GM23338 (cell line): ENCODE measurements around the gene CHRM4. TPM values are rescaled to one million over a fixed set of nuclear protein-coding genes. Genes with fewer than 3 reads are reported as not detected.

ENCODE experiments used
- ATAC-seq: fragments of 200-7000 bp; cut with Tn5 transposase; 3 replicates; pipeline ENCODE4 v1.9.1; 2020
- DNase-seq: peaks from one replicate; pipeline ENCODE4 v3.0.0-alpha.2; 2015; ENCODE audit warnings: low spot score
- H2AFZ ChIP-seq: fragments of 200-600 bp; sonication (generic); 2 replicates; pipeline ENCODE4 v1.8.0; 2016; ENCODE audit warnings: antibody characterized with exemption, mild to moderate bottlenecking, moderate library complexity
- H3F3A ChIP-seq: fragments of 200-600 bp; sonication (generic); replicated peaks from 2 replicates; pipeline ENCODE4 v1.8.0; 2017; ENCODE audit warnings: antibody characterized with exemption, mixed run types, low read depth
- H3K27ac ChIP-seq: fragments of 200-600 bp; sonication (generic); 2 replicates; pipeline ENCODE4 v1.6.1; 2016; ENCODE audit warnings: low read depth
- H3K27me3 ChIP-seq: fragments of 200-600 bp; sonication (generic); 2 replicates; pipeline ENCODE4 v1.8.0; 2016; ENCODE audit warnings: mild to moderate bottlenecking, mixed run types, moderate library complexity; ENCODE audit not compliant: insufficient read depth
- H3K36me3 ChIP-seq: fragments of 200-600 bp; sonication (generic); 2 replicates; pipeline ENCODE4 v1.8.0; 2016; ENCODE audit warnings: mild to moderate bottlenecking; ENCODE audit not compliant: insufficient read depth
- H3K4me1 ChIP-seq: fragments of 200-600 bp; sonication (generic); 2 replicates; pipeline ENCODE4 v1.8.0; 2016; ENCODE audit warnings: mild to moderate bottlenecking, moderate library complexity; ENCODE audit not compliant: insufficient read depth
- H3K4me2 ChIP-seq: fragments of 200-600 bp; sonication (generic); 2 replicates; pipeline ENCODE4 v1.7.1; 2017; ENCODE audit warnings: mixed run types
- H3K4me3 ChIP-seq: fragments of 200-600 bp; sonication (generic); 2 replicates; pipeline ENCODE4 v1.6.1; 2016; ENCODE audit warnings: mixed run types
- H3K79me2 ChIP-seq: fragments of 200-600 bp; sonication (generic); replicated peaks from 2 replicates; pipeline ENCODE4 v1.8.0; 2017; ENCODE audit warnings: mild to moderate bottlenecking; ENCODE audit not compliant: insufficient read depth
- H3K9me2 ChIP-seq: fragments of 200-600 bp; sonication (generic); 2 replicates; pipeline ENCODE4 v1.8.0; 2017; ENCODE audit not compliant: insufficient read depth
- H4K20me1 ChIP-seq: fragments of 200-600 bp; sonication (generic); replicated peaks from 2 replicates; pipeline ENCODE4 v1.8.0; 2017; ENCODE audit warnings: mild to moderate bottlenecking; ENCODE audit not compliant: insufficient read depth
- H3K27ac Mint-ChIP-seq: 2 replicates; pipeline ENCODE4 v1.8.0; 2020; ENCODE audit warnings: inconsistent platforms, mild to moderate bottlenecking, moderate library complexity, mixed read lengths
- H3K27me3 Mint-ChIP-seq: 3 replicates; pipeline ENCODE4 v1.8.0; 2022; ENCODE audit warnings: low read depth, mild to moderate bottlenecking, moderate library complexity, mixed read lengths, inconsistent platforms; ENCODE audit not compliant: insufficient read depth, poor library complexity
- H3K36me3 Mint-ChIP-seq: 3 replicates; pipeline ENCODE4 v1.8.0; 2021; ENCODE audit warnings: low read depth, mild to moderate bottlenecking, inconsistent platforms, moderate library complexity, mixed read lengths
- H3K4me1 Mint-ChIP-seq: 3 replicates; pipeline ENCODE4 v1.8.0; 2020; ENCODE audit warnings: mild to moderate bottlenecking, inconsistent platforms, mixed read lengths
- H3K4me3 Mint-ChIP-seq: 3 replicates; pipeline ENCODE4 v1.8.0; 2021; ENCODE audit warnings: moderate library complexity, mild to moderate bottlenecking, inconsistent platforms, mixed read lengths
- H3K9me3 Mint-ChIP-seq: 3 replicates; pipeline ENCODE4 v1.8.0; 2020; ENCODE audit warnings: moderate library complexity, mild to moderate bottlenecking, inconsistent platforms, mixed read lengths
- CREB1 ChIP-seq: fragments of 250-450 bp; sonication (Bioruptor Pico); IDR thresholded peaks from 2 replicates; pipeline ENCODE4 v1.5.0; 2020; ENCODE audit warnings: low read depth, mild to moderate bottlenecking, moderate library complexity
- EZH2phosphoT487 ChIP-seq: fragments of 200-600 bp; sonication (generic); IDR thresholded peaks from one replicate; pipeline ENCODE4 v1.8.1; 2018; ENCODE audit warnings: antibody characterized with exemption; ENCODE audit not compliant: unreplicated experiment
- JUNB ChIP-seq: IDR thresholded peaks from one replicate; pipeline ENCODE4 v1.6.1; 2016; ENCODE audit warnings: antibody characterized with exemption; ENCODE audit not compliant: unreplicated experiment
- NANOG ChIP-seq: IDR thresholded peaks from 2 replicates; pipeline ENCODE4 v1.6.1; 2016; ENCODE audit warnings: antibody characterized with exemption, borderline replicate concordance
- POLR2AphosphoS5 ChIP-seq: IDR thresholded peaks from 2 replicates; pipeline ENCODE4 v1.6.1; 2016; ENCODE audit warnings: antibody characterized with exemption, low read depth
- STAT1 ChIP-seq: IDR thresholded peaks from one replicate; pipeline ENCODE4 v1.6.1; 2016; ENCODE audit warnings: antibody characterized with exemption; ENCODE audit not compliant: unreplicated experiment
- ZNF114 ChIP-seq: fragments of 250-450 bp; sonication (Bioruptor Pico); IDR thresholded peaks from 2 replicates; pipeline ENCODE4 v1.5.0; 2020; ENCODE audit warnings: mild to moderate bottlenecking, moderate library complexity
- ZNF331 ChIP-seq: fragments of 250-450 bp; sonication (Bioruptor Pico); IDR thresholded peaks from 2 replicates; pipeline ENCODE4 v1.5.0; 2020; ENCODE audit warnings: low read depth, mild to moderate bottlenecking, moderate library complexity
- polyA plus RNA-seq: library from polyadenylated mRNA; unstranded; fragments of >200 nt; fragmentation: Nextera tagmentation; extraction: Ambion mirVana; gene quantifications from 2 replicates; pipeline ENCODE4 v1.2.1, GENCODE V29; 2016
- total RNA-seq: library from RNA; depleted of rRNA; stranded (reverse); fragments of >200 nt; shearing (Covaris generic); gene quantifications from 2 replicates; pipeline ENCODE4 v1.2.3, GENCODE V29; 2014
- TF ChIP-seq, protein P1 (sequence below): fragments of 250-450 bp; sonication (Bioruptor Pico); IDR thresholded peaks from 2 replicates; pipeline ENCODE4 v1.5.0; 2020; ENCODE audit warnings: mild to moderate bottlenecking, moderate library complexity
- TF ChIP-seq, protein P2 (sequence below), 2 experiments: fragments of 200-600 bp in 1 of 2; sonication (generic) in 1 of 2; conservative IDR thresholded peaks; 2 replicates each; pipeline versions ENCODE4 v1.5.1 to v1.6.1; 2016 to 2017; ENCODE audit warnings: antibody characterized with exemption in 2 of 2, low read depth in 2 of 2, mild to moderate bottlenecking in 2 of 2, moderate library complexity in 1 of 2
- TF ChIP-seq, protein P3 (sequence below): IDR thresholded peaks from one replicate; pipeline ENCODE4 v1.6.1; 2018; ENCODE audit warnings: antibody characterized with exemption; ENCODE audit not compliant: unreplicated experiment
- TF ChIP-seq, protein P4 (sequence below): IDR thresholded peaks from 2 replicates; pipeline ENCODE4 v1.6.1; 2016; ENCODE audit warnings: antibody characterized with exemption

The CHRM4 gene
- total and polyA plus RNA-seq, 2 experiments from 2014 or later: 0.97 TPM; not detected in 1

DNA sequence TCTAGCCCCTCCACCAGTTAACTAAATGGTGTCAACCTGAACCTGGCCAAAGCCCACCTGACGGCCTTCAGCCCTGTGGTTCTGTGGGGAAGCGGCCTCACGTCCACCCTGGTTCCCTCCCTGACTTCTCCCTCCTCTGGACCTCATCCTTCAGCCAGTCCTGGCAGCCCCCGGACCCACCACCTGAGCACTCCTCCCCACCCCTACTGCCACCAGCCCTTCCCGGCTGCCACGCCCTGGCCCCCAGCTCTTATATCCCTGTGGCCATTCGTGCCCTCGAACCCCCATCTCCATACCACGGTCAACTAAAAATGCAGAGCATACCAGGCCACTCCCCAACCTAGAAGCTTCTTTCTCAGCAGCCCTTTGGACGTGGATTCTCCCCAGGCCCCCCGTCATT is 14.3 kb downstream of the CHRM4 start:
- peaks cover 9% of the 10 kb centered on the region for H3K27me3 Mint-ChIP-seq
- H3K4me3 Mint-ChIP-seq: no peak overlapping the region
- Histone ChIP-seq H2AFZ (no peak overlapping the region), H3K36me3 (no peaks in the 10 kb centered on the region; the same call in 1 of the 2 replicates), H3K4me2 (no peak overlapping the region), H3K79me2 (no peaks in the 10 kb centered on the region), H3K27ac (no peak overlapping the region), H3K9me2 (no peaks in the 10 kb centered on the region), H3K27me3 (no peaks in the 10 kb centered on the region), H3F3A (peaks cover 28% of the 10 kb centered on the region), H4K20me1 (peaks cover 4% of the 10 kb centered on the region; the same call in 1 of the 2 replicates), H3K4me3 (no peak overlapping the region), H3K4me1 (peaks cover 7% of the 10 kb centered on the region)
- DNase-seq: no peak
- H3K36me3 Mint-ChIP-seq: peaks cover 30% of the 10 kb centered on the region
- no peaks in the 10 kb centered on the region for H3K9me3 Mint-ChIP-seq
- no peak for TF ChIP-seq STAT1
- TF ChIP-seq POLR2AphosphoS5: no peak
- no peak for TF ChIP-seq EZH2phosphoT487
- TF ChIP-seq, protein P1, sequence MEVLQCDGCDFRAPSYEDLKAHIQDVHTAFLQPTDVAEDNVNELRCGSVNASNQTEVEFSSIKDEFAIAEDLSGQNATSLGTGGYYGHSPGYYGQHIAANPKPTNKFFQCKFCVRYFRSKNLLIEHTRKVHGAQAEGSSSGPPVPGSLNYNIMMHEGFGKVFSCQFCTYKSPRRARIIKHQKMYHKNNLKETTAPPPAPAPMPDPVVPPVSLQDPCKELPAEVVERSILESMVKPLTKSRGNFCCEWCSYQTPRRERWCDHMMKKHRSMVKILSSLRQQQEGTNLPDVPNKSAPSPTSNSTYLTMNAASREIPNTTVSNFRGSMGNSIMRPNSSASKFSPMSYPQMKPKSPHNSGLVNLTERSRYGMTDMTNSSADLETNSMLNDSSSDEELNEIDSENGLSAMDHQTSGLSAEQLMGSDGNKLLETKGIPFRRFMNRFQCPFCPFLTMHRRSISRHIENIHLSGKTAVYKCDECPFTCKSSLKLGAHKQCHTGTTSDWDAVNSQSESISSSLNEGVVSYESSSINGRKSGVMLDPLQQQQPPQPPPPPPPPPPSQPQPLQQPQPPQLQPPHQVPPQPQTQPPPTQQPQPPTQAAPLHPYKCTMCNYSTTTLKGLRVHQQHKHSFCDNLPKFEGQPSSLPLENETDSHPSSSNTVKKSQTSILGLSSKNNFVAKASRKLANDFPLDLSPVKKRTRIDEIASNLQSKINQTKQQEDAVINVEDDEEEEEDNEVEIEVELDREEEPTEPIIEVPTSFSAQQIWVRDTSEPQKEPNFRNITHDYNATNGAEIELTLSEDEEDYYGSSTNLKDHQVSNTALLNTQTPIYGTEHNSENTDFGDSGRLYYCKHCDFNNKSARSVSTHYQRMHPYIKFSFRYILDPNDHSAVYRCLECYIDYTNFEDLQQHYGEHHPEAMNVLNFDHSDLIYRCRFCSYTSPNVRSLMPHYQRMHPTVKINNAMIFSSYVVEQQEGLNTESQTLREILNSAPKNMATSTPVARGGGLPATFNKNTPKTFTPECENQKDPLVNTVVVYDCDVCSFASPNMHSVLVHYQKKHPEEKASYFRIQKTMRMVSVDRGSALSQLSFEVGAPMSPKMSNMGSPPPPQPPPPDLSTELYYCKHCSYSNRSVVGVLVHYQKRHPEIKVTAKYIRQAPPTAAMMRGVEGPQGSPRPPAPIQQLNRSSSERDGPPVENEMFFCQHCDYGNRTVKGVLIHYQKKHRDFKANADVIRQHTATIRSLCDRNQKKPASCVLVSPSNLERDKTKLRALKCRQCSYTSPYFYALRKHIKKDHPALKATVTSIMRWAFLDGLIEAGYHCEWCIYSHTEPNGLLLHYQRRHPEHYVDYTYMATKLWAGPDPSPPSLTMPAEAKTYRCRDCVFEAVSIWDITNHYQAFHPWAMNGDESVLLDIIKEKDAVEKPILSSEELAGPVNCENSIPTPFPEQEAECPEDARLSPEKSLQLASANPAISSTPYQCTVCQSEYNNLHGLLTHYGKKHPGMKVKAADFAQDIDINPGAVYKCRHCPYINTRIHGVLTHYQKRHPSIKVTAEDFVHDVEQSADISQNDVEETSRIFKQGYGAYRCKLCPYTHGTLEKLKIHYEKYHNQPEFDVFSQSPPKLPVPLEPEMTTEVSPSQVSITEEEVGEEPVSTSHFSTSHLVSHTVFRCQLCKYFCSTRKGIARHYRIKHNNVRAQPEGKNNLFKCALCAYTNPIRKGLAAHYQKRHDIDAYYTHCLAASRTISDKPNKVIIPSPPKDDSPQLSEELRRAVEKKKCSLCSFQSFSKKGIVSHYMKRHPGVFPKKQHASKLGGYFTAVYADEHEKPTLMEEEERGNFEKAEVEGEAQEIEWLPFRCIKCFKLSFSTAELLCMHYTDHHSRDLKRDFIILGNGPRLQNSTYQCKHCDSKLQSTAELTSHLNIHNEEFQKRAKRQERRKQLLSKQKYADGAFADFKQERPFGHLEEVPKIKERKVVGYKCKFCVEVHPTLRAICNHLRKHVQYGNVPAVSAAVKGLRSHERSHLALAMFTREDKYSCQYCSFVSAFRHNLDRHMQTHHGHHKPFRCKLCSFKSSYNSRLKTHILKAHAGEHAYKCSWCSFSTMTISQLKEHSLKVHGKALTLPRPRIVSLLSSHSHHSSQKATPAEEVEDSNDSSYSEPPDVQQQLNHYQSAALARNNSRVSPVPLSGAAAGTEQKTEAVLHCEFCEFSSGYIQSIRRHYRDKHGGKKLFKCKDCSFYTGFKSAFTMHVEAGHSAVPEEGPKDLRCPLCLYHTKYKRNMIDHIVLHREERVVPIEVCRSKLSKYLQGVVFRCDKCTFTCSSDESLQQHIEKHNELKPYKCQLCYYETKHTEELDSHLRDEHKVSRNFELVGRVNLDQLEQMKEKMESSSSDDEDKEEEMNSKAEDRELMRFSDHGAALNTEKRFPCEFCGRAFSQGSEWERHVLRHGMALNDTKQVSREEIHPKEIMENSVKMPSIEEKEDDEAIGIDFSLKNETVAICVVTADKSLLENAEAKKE: no peak
- TF ChIP-seq CREB1: no peak
- TF ChIP-seq, protein P2, sequence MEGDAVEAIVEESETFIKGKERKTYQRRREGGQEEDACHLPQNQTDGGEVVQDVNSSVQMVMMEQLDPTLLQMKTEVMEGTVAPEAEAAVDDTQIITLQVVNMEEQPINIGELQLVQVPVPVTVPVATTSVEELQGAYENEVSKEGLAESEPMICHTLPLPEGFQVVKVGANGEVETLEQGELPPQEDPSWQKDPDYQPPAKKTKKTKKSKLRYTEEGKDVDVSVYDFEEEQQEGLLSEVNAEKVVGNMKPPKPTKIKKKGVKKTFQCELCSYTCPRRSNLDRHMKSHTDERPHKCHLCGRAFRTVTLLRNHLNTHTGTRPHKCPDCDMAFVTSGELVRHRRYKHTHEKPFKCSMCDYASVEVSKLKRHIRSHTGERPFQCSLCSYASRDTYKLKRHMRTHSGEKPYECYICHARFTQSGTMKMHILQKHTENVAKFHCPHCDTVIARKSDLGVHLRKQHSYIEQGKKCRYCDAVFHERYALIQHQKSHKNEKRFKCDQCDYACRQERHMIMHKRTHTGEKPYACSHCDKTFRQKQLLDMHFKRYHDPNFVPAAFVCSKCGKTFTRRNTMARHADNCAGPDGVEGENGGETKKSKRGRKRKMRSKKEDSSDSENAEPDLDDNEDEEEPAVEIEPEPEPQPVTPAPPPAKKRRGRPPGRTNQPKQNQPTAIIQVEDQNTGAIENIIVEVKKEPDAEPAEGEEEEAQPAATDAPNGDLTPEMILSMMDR (conservative IDR thresholded peaks at IDR 0.05; ENCODE audit: low read depth in 2 of 2): no peak
- TF ChIP-seq, protein P3, sequence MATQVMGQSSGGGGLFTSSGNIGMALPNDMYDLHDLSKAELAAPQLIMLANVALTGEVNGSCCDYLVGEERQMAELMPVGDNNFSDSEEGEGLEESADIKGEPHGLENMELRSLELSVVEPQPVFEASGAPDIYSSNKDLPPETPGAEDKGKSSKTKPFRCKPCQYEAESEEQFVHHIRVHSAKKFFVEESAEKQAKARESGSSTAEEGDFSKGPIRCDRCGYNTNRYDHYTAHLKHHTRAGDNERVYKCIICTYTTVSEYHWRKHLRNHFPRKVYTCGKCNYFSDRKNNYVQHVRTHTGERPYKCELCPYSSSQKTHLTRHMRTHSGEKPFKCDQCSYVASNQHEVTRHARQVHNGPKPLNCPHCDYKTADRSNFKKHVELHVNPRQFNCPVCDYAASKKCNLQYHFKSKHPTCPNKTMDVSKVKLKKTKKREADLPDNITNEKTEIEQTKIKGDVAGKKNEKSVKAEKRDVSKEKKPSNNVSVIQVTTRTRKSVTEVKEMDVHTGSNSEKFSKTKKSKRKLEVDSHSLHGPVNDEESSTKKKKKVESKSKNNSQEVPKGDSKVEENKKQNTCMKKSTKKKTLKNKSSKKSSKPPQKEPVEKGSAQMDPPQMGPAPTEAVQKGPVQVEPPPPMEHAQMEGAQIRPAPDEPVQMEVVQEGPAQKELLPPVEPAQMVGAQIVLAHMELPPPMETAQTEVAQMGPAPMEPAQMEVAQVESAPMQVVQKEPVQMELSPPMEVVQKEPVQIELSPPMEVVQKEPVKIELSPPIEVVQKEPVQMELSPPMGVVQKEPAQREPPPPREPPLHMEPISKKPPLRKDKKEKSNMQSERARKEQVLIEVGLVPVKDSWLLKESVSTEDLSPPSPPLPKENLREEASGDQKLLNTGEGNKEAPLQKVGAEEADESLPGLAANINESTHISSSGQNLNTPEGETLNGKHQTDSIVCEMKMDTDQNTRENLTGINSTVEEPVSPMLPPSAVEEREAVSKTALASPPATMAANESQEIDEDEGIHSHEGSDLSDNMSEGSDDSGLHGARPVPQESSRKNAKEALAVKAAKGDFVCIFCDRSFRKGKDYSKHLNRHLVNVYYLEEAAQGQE: no peak
- TF ChIP-seq, protein P4, sequence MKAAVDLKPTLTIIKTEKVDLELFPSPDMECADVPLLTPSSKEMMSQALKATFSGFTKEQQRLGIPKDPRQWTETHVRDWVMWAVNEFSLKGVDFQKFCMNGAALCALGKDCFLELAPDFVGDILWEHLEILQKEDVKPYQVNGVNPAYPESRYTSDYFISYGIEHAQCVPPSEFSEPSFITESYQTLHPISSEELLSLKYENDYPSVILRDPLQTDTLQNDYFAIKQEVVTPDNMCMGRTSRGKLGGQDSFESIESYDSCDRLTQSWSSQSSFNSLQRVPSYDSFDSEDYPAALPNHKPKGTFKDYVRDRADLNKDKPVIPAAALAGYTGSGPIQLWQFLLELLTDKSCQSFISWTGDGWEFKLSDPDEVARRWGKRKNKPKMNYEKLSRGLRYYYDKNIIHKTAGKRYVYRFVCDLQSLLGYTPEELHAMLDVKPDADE: no peak
- no peak for TF ChIP-seq ZNF114 (CRISPR knock-in tag)
- TF ChIP-seq JUNB: no peak
- no peak for TF ChIP-seq ZNF331 (CRISPR knock-in tag)
- no peak for TF ChIP-seq NANOG
- no peak overlapping the region for H3K27ac Mint-ChIP-seq
- ATAC-seq: no peak
- H3K4me1 Mint-ChIP-seq: peaks cover 10% of the 10 kb centered on the region; the same call in 2 of the 3 replicates
